HG03521 (cell line): ENCODE data around the gene PDZRN3.

Experiments
- ATAC-seq: cut with Tn5 transposase; IDR thresholded peaks from one replicate; pipeline ENCODE4 v1.9.1; 2021; ENCODE audit warnings: mild to moderate bottlenecking, moderate library complexity; ENCODE audit not compliant: unreplicated experiment

The PDZRN3 gene

DNA sequence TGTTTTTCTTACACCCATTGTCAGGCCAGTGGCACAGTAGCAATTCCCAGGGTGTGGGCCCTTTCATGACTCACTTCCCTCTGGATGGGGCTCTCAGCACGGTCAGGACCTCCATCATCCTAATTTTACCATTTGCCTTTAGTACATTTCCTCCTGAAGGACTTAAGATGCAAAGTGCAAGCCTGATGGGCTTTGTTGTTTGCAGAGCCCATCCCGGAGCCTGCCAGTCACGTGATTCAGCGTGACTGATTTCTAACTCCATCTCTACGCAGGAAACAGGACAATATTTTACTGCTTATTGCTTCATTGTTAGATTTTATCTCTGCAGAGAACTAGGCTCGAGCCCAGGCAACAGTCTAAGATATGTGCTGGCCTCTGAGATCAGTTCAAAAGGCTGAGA lies 223.7 kb downstream of the PDZRN3 start:
- no peak for ATAC-seq

DNA sequence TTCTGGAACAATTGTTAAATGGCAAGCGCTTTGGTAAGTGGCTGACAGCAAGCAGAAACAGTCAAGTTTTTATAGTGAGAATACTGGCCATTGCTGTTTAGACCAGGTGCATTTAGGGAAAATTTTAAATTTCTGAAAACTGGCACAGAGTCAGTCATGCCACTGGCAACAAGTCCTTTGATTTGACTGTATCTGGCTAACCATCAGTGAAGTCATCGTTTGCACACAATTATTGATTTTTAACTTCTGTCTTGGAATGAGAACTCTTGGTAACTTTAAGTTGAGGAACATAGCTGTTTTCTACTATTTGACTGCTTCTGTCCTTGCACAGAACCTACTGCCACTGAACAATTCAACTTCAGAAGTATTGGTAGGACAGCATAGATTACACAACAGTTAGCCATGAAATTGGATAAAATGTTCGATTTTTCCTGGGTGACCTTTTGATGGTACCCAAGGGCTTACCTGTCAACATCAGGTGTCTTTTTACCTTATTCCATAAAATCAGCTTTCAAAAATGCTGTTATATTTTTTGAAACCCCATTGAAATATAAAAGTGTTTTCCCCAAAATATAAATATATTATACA lies 225.0 kb downstream of the PDZRN3 start:
- no peak for ATAC-seq

DNA sequence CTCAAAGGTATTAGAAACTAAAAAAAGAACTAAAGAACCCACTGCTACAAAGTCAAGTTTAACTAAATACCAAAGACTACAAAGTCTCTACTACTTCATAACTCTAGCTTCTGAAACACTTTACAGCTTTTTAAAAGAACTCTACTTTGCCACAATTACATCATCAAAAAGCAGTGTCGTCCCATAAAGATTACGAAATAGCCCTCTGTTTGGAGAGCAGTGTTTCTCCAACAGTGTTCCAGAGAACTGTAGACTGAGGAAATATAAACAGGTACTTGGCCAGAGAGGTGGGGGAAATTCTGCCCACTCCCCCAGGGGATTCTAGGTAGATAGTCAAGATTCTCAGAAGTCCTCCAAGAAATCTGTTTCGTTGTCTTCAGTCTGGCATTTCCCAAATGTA lies 225.6 kb downstream of the PDZRN3 start:
- ATAC-seq, result no peak

DNA sequence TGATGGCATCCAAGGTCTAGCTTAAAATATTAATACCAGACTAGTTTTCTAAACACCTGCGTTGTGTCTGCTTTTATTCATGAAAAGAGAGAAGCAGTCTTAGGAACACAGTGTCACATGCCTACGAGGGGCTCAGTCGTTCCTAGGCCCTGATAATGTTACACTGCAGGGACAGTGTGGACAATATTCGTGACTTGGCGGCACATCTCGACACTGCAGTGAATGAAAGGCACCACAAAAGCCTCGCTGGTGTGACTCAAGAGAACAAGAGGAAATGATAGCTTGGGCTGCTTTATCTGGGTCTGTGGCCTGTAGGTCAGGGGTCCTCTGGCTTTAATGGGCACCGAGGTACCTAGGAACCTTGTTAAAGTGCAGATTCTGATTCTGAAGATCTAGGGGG lies 226.7 kb downstream of the PDZRN3 start:
- ATAC-seq, result no peak

DNA sequence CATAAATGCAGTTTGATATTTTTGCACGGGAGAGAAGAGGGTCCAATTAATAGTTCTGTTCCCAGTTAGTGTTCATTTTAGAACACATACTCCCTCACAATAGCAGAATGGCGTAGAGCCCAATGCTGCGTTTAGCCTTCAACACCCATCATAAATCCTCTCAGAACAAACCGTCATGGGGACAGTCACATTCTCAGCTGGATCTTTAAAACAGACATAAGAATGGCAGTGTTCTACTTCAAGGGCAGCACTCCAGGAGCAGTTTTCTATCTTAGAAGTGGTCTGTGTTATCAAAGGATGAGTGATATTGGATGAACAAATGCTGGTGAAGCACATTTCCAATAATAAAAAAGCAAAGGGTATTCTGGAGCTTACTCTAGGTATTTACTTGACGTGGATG lies 230.5 kb downstream of the PDZRN3 start:
- ATAC-seq, result no peak

DNA sequence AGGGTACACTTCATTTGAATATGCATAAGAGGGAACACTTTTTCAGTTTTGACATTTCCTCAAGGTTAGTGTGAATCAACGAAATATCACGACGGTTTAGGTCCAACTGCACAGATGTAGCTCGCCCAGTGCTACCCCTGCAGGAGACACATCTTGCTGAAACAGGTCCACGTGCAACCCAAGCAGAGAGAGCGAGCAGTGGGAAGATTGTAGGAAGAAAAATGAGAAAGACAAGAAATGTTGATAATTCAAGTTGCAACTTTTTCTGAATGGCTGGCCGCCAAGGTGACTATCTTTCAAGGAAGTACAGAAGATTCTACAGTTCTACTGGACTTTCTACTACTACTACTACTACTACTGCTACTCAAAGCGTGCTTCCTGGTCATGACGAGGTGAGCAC lies 231.7 kb downstream of the PDZRN3 start:
- no peak for ATAC-seq

DNA sequence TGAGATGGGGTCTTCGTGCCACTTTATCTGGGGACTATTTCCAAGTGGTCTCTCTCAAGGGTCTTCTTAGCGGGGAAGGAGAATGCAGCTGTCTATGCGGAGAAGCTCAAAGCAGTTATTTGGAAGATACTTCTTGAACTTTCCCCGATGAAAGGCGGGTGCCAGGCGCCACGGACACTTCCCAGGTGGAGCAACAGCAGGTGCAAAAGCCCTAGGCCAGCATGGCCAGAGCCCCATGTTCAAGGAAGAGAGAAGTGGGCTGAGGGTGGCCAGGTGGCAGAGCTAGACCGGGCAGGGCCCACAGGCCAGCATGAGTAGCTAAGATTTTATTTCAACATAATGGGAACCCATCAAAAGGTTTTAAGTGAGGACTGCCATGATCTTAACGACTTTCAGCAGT lies 232.8 kb downstream of the PDZRN3 start:
- ATAC-seq, result no peak

DNA sequence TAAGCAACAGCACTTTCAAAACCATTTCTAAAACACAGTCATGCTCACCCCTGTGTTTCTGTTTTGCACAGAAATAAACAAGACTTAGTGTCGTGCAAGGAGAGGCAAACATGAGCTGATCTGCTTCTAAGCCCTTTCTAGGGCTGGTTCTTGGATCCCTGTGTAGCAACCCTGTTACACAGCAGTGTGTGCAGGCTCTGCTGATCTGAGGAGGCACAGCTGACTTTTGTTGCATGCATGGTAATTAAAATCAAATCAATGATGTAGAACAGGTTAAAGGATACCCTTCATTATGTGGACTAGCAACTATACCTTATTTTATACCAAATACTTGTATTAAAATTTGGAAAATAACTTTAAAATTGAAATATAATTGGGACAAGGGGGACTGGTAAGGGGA lies 234.8 kb downstream of the PDZRN3 start:
- no peak for ATAC-seq

DNA sequence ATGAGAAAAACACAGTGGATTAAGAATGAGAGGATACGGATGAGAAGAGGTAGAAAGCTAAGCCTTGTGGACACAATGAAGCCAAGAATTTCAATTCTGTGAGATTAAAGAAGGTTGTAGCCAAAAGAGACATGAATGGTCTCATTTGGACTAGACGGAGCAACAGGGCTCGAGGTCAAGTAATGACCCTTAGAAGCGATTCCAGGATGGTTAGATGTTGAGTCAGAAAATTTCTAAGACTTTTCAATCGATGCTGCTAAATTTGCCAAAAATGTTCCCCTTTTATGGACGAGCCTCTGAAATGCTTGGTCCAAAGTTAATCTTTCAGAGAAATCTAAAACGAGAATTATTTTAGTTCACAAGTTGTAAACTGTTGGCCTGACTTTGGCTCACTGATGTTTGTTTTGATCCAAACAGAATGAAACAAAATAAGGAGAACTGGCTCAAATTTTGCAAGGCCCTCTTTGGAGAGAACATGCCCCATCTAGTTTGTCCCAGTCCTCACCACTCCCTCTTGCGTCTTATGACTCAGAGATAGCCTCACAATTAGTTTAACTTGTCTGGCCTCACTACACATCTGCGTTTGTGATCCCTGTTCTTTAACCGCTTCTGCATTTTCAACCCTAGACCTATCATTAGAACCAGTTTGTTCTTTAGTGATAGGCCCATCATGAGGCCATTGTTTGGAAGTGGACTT lies 235.5 kb downstream of the PDZRN3 start:
- no peak for ATAC-seq

DNA sequence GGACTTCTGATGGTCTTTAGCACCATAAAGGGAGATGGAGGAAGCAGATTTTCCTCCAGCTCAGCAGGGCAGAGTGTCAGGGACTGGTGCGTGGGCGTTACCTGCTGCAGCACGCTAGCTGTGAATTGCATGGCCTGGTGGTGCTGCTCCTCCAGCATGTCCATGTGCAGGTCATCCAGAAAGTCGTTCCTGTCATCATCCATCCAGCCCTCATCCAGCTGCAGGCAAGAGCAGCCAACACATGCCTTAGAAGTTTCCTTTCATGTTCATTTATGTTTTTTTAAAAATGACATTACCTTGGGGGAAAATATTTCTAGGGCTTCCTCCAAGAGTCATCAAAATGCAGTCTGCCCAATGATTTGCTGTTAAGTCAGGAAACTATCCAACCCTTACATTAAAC lies 239.2 kb downstream of the PDZRN3 start:
- no peak for ATAC-seq

DNA sequence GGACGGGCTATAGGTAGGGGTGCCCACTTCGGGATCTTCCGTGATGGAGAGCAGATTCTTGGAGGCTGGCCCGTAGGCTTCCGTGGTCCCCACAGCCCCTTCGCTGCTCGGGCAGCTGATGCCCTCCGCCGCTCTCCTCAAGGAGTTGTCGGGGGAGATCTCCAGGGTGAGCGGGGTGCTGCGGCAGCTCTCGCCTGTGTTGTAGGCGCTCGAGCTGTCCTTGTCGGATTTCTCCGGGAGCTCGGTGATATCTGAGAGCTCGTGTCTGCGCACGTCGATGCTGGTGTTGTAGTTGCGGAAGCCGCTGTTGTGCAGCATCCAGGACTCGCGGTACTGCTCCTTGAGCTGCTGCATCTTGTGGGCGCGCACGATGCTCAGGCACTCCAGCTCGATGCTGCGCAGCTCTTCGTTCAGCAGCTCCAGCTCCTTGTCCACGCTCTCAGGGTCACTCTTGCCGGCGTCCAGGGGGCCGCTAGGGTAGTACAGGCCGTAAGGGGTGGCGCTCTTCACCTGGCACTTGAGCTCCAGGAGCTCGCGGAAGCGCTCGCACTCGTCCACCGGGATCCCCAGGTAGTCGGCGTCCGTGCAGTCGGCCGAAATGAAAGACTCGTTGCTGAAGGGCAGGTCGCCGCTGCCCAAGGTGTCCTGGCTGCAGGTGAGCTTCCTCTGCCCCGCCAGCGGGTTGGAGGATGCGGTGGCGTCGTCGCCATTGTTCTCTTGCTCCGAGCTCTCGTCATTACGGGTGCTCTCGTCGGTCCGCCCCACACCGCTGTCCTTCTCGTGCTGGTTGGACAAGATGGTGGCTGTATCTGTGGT lies 240.4 kb downstream of the PDZRN3 start:
- ATAC-seq, result no peak

DNA sequence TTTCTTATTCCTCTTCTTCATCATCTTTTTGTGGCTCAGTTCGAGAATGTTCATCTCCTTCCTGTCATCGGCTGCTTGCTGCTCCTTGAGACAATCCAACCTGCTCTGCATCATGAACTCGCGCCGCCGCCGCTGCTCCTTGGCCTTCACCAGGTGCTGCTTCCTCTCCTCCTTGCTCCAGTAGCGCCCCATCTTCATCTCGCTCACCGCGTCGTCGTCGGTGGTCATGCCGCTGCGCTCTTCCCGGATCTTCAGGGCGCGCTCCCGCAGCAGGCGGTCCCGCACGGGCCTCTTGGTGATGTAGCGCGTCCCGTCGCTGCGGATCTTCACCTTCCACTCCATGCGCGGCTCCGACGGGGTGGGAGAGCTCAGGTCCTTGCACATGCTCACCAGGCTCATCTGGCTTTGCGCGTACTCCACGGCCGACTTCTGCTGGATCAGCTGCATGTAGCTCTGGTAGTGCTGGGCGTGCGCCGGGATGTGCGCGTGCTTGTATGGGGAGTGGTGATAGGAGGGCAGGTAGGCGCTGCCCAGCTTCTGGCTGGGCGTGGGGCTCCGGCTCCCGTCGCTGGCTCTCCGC lies 241.2 kb downstream of the PDZRN3 start:
- no peak for ATAC-seq

DNA sequence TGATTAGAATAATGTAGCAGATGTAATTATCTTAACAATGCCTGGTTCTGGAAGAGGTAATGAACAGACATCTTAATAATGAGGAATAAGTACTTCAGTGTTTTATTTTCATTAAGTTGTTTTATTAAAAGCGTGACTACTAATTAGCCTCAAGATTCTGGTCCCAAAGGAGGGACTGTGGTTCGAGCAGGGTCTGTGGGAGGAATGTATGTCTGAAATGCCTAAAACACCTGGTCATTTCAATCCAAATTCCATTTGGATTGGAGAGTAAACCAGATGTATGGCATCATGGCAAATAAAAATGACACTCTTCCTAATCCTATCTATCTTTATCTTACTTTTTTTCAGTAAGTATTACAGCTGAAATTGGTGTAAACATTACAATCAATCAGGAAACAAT lies 243.2 kb downstream of the PDZRN3 start:
- no peak for ATAC-seq

DNA sequence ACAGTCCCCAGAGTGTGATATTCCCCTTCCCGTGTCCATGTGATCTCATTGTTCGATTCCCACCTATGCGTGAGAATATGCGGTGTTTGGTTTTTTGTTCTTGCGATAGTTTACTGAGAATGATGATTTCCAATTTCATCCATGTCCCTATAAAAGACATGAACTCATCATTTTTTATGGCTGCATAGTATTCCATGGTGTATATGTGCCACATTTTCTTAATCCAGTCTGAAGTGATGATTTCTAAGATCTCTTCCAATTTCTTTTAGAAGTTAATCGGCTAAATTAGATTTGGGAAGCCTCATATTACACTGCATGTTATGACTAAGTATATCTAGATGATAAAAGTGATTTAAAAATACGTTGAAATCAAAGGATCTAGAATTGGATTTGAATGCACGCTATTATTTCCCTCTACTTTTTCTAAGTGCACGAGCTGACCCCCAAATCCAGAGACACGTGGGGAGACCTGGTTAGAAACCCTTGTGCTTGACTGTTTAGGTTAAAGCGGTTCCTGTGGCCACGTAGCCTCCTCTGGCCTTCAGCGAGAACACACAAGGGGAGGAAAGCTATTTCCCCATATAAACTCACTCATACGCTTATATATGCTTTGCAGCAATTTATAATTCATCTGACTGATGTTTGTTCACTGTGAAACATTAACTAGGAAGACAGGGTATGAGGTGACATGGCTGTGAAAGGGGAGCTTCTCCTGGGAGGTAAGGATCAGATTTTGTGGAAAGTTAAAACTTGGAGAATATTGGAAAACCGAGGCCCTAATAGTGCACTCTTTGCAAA lies 243.8 kb downstream of the PDZRN3 start:
- no peak for ATAC-seq

DNA sequence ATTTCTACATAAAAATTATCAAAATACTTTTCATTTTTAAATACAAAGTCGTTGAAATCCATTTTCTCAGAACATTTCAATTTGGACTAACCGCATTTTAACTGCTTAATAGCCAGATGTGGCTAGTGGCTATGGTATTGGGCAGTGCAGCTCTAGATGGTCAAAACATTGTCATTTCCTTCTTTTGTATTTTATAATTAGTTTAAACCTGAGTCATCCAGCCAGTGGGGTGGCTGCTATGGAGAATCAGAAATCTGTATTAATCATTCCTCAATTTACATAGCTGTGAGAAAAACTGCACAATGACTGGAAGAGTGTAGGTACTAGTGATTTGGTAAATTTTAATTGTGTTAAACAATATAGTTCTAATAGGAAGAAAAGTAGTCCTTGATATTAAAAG lies 245.3 kb downstream of the PDZRN3 start:
- ATAC-seq, result no peak

DNA sequence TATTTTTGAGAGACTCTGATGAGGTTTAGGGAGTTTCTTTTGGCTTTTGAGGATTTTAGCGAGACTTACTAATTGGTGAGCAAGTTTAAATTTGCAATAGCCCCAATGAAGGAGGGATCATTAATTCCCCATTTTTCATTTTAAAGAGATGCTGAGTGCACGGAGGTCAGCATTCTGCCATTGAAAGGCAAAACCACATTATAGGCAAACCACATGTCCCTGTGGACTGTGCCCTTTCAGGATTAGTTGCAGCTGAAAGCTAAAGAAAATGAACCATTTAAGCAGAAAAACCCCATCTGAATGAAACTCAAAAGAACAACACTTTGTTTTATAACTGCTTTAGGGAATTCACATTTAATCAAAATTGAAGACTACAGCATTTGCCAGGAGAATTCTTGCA lies 246.5 kb downstream of the PDZRN3 start:
- no peak for ATAC-seq

DNA sequence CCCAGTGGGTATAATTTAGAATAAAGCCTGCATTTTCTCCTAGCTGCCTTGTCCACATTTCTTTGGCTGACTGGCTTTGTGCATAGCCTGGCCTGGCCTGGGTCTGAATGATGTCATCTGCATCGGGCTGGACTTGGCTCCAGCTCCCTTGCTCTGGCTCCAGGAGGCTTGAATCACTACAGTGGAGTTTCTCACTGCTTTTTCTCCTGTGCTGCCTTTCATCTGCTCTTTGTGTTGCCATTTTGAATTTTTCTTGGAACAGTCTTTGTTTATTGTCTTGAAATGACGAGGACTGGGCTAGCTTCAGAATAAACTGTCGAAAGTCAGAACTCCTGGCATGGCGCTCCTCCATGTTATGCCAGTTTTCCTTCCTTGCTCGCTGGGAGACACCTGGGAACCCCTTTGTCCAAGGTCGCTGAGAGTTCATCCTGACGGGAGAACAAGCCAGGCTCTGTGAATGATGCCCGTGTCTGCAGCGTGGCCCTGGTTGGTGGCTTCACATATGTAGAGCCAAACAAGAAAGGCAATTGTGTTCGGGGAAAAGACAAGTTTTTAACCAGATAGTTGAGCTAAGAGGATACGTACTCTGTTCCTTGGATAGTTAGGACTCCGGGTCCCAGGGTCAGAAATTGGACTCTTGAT lies 258.9 kb downstream of the PDZRN3 start:
- no peak for ATAC-seq

DNA sequence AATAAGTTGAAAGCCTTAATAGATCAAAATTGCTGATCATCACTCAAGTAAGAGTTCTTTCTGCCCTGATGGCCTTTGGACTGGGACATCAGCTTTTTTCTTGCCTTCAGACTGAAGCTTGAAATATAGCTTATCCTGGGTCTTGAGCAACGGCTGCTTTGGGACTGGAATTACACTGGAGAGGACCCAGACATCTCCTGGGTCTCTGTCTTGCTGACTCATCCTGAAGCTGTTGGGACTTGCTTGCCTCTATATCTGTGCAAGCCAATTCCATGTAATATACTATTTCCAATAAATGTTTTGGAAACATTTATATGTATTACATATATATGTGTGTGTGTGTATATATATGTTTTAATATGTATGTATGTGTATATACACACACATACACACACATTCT lies 260.2 kb downstream of the PDZRN3 start:
- ATAC-seq, result no peak

DNA sequence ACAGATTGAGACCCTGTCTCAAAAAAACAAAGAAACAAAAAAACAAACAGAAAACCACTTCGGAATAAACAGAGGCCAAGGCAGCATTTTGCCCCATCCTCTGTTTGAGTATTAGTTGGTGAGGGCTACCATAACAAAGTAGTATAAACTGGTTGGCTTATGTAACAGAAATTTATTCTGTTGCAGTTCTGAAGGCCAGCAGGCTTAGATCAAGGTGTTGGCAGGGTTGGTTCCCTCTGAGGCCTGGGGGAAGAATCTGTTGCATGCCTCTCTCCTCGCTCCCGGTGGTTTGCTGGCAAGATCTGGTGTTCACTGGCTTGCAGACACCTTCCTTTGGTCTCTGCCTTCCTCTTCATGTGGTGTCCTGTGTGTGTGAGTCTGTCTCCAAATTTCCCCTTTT lies 261.6 kb downstream of the PDZRN3 start:
- no peak for ATAC-seq

DNA sequence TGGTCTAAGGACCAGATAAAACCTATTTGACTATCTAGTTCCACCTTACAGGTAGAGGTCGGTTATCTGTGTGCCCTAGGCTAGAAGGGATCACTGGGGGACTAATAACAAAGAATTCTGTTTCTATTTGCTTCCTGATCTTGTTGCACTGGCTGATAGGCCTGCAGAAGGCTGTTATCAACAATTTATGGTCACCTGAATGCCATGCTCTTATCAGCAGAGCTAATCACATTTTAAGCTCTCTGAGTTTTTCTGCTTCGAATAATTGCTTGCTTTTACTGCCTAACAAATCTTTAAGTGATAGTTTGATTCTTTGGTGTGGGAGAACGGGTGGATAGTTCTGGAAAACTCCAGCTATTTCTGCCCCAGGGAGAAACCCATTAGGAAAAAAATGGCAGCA lies 263.1 kb downstream of the PDZRN3 start:
- ATAC-seq, result no peak
